HUES64 (cell line): ENCODE data around the gene RSRC2.

Experiments used
- H3K27ac ChIP-seq: 2 replicates; pipeline ENCODE4 v1.7.0; 2013; ENCODE audit warnings: low read depth, low read length, inconsistent platforms
- H3K27me3 ChIP-seq: 2 replicates; pipeline ENCODE4 v1.6.1; 2013; ENCODE audit warnings: mild to moderate bottlenecking, low read length; ENCODE audit not compliant: insufficient read depth
- H3K36me3 ChIP-seq: 2 replicates; pipeline ENCODE4 v1.6.1; 2013; ENCODE audit warnings: mild to moderate bottlenecking, low read length; ENCODE audit not compliant: insufficient read depth
- H3K4me1 ChIP-seq: 2 replicates; pipeline ENCODE4 v1.6.1; 2013; ENCODE audit warnings: mild to moderate bottlenecking, low read length, moderate library complexity; ENCODE audit not compliant: insufficient read depth
- H3K4me3 ChIP-seq: 2 replicates; pipeline ENCODE4 v1.5.1; 2013; ENCODE audit warnings: mild to moderate bottlenecking, low read length, moderate library complexity
- H3K9ac ChIP-seq: 2 replicates; pipeline ENCODE4 v1.6.1; 2013; ENCODE audit warnings: mild to moderate bottlenecking, low read depth, low read length
- H3K9me3 ChIP-seq: 2 replicates; pipeline ENCODE4 v1.6.1; 2013; ENCODE audit warnings: low read depth, low read length; ENCODE audit not compliant: insufficient read depth
- WGBS: fragments of 150-250, 120-280 bp; methylation state at CpG from one replicate; pipeline ENCODE4 v1.1.7; 2013; ENCODE audit warnings: missing lambda C conversion rate; 5-methylcytosine and 5-hydroxymethylcytosine counted together

RSRC2 gene

GRCh38 chr12:122460061-122460460 is 66.7 kb downstream of the RSRC2 start:
- Histone ChIP-seq H3K27me3 (no peaks in the 10 kb centered on the region), H3K27ac (no peak overlapping the region), H3K4me3 (no peak overlapping the region), H3K36me3 (no peaks in the 10 kb centered on the region), H3K9ac (no peak overlapping the region), H3K4me1 (no peaks in the 10 kb centered on the region), H3K9me3 (no peaks in the 10 kb centered on the region)
- 90% methylated on average over 7 of the region's 7 CpGs for whole genome bisulfite sequencing

GRCh38 chr12:122459211-122459610 is 67.5 kb downstream of the RSRC2 start:
- Histone ChIP-seq H3K36me3 (no peaks in the 10 kb centered on the region), H3K4me3 (no peak overlapping the region), H3K27me3 (no peaks in the 10 kb centered on the region), H3K9me3 (no peaks in the 10 kb centered on the region), H3K27ac (no peak overlapping the region), H3K9ac (no peak overlapping the region), H3K4me1 (no peaks in the 10 kb centered on the region)
- 100% methylated on average over 2 of the region's 2 CpGs for WGBS

GRCh38 chr12:122458105-122459035 is 68.4 kb downstream of the RSRC2 start:
- H3K27me3 ChIP-seq, result no peaks in the 10 kb centered on the region
- H3K9me3 ChIP-seq, result no peaks in the 10 kb centered on the region
- WGBS, result 94% methylated on average over 17 of the region's 17 CpGs
- no peak overlapping the region for H3K4me3 ChIP-seq
- no peak overlapping the region for H3K9ac ChIP-seq
- no peaks in the 10 kb centered on the region for H3K36me3 ChIP-seq
- H3K27ac ChIP-seq, result no peak overlapping the region
- no peaks in the 10 kb centered on the region for H3K4me1 ChIP-seq

GRCh38 chr12:122457627-122458026 is 69.1 kb downstream of the RSRC2 start:
- H3K27me3 ChIP-seq, result no peaks in the 10 kb centered on the region
- H3K9ac ChIP-seq, result no peak overlapping the region
- no peak overlapping the region for H3K4me3 ChIP-seq
- no peaks in the 10 kb centered on the region for H3K9me3 ChIP-seq
- H3K27ac ChIP-seq, result no peak overlapping the region
- H3K36me3 ChIP-seq, result no peaks in the 10 kb centered on the region
- H3K4me1 ChIP-seq, result no peaks in the 10 kb centered on the region
- 86% methylated on average over 2 of the region's 2 CpGs for WGBS

- no peak overlapping the region for H3K9ac ChIP-seq
- H3K27ac ChIP-seq, result no peak overlapping the region
- H3K9me3 ChIP-seq, result no peaks in the 10 kb centered on the region
- H3K27me3 ChIP-seq, result no peaks in the 10 kb centered on the region
- H3K36me3 ChIP-seq, result no peaks in the 10 kb centered on the region
- no peaks in the 10 kb centered on the region for H3K4me1 ChIP-seq
- WGBS, result 76% methylated on average over 6 of the region's 6 CpGs
- H3K4me3 ChIP-seq, result no peak overlapping the region
Measured at GRCh38 chr12:122454739-122455138, 72.0 kb downstream of the RSRC2 start.

- Histone ChIP-seq H3K27ac (no peak overlapping the region), H3K4me3 (no peak overlapping the region), H3K9ac (no peak overlapping the region), H3K27me3 (no peaks in the 10 kb centered on the region), H3K9me3 (no peaks in the 10 kb centered on the region), H3K36me3 (no peaks in the 10 kb centered on the region), H3K4me1 (no peaks in the 10 kb centered on the region)
- 94% methylated on average over 12 of the region's 12 CpGs for WGBS
Measured at GRCh38 chr12:122454250-122454721, 72.5 kb downstream of the RSRC2 start.
